Measurements from ENCODE around the gene RNF43.

DNA sequence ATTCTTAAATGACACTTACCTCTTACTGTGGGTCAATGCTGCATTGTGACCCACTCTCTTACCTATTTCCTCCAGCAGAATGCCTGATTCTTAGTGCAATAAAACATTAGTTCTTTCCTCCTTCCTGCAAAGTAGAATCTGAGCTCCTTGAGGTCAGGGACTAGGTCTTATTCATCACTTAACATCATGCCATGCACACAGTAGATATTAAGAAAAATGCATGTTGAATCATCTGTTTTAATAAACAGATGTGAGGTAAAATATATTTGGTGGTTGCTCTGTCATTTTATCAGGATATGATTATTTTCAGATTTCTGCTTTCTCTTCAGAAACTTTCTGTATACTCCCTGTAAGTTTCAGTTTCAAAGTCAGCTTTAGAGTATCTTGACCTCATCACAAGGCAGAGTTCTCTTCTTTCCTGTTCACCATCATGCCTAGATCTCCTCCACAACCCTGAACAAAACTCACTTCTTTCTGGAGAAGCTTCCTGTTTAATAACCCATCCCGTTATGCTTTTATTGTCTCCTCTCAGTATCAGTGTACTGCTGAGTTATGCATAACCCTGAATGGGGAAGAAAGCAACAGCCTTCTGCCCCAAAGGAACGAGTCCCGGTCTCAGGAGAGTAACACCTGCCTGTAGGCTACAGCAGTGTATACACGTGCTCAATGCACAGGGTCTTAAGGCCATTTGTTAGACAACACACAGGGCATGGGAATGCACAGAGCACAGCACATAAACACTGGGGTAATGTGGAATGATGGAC lies 35.0 kb downstream of the RNF43 start:
- TF ChIP-seq, protein P1, sequence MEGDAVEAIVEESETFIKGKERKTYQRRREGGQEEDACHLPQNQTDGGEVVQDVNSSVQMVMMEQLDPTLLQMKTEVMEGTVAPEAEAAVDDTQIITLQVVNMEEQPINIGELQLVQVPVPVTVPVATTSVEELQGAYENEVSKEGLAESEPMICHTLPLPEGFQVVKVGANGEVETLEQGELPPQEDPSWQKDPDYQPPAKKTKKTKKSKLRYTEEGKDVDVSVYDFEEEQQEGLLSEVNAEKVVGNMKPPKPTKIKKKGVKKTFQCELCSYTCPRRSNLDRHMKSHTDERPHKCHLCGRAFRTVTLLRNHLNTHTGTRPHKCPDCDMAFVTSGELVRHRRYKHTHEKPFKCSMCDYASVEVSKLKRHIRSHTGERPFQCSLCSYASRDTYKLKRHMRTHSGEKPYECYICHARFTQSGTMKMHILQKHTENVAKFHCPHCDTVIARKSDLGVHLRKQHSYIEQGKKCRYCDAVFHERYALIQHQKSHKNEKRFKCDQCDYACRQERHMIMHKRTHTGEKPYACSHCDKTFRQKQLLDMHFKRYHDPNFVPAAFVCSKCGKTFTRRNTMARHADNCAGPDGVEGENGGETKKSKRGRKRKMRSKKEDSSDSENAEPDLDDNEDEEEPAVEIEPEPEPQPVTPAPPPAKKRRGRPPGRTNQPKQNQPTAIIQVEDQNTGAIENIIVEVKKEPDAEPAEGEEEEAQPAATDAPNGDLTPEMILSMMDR (conservative IDR thresholded peaks at IDR 0.05; ENCODE audit: low read depth, low read length) = no peak
- TF ChIP-seq EZH2 (IDR thresholded peaks at IDR 0.05; ENCODE audit: low read length, unreplicated experiment) = no peak
- TF ChIP-seq EZH2phosphoT487 (IDR thresholded peaks at IDR 0.05; ENCODE audit: borderline replicate concordance, low read length) = no peak

Data from PC-3 (cell line).